ENCODE measurements around the gene AP1M2. TPM values are rescaled to one million over a fixed set of nuclear protein-coding genes. Genes with fewer than 3 reads are reported as not detected.
A peak's percentile ranks its signal among the peaks of the same experiment; 100 is the strongest.

The AP1M2 gene
- polyA plus RNA-seq, 2 of the 4 experiments (the other 2 are of a cell fraction) = 17.4 to 53.1 TPM

DNA sequence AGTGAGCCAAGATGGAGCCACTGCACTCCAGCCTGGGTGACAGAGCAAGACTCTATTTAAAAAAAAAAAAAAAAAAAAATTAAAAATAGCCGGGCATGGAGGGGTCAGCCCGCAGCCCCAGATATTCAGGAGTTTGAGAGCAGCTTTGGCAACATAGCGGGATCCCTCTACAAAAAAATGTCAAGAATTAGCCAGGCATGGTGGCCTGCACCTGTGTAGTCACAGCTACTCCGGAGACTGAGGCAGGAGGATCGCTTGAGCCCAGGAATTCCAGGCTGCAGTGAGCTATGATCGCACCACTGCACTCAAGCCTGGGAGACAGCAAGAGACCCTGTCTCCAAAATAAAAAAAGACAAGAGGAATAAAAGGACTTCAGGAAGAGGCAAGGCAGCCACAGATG lies 716 bp downstream of the AP1M2 start:
- H3K4me2 ChIP-seq = no peak overlapping the region
- ChIA-PET CTCF (interaction anchor here (0.6 to 2.0 kb wide), 2 partner anchors 16 to 58 kb away, joined by 3 to 18 read pairs; no protein-coding TSS in a partner anchor), POLR2A (no interaction called here)
- no peaks in the 10 kb centered on the region for H3K9me3 ChIP-seq
- TF ChIP-seq, protein P1, sequence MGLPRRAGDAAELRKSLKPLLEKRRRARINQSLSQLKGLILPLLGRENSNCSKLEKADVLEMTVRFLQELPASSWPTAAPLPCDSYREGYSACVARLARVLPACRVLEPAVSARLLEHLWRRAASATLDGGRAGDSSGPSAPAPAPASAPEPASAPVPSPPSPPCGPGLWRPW (IDR thresholded peaks at IDR 0.05) = no peak
- TF ChIP-seq HEYL (CRISPR knock-in tag; IDR thresholded peaks at IDR 0.05) (no peak), NFE2L2 (conservative IDR thresholded peaks at IDR 0.05; ENCODE audit: low read length) (no peak), CBX8 (IDR thresholded peaks at IDR 0.05) (no peak), HOXB5 (CRISPR knock-in tag; IDR thresholded peaks at IDR 0.05) (no peak), NR3C1 (IDR thresholded peaks at IDR 0.05) (no peak), SMC3 (IDR thresholded peaks at IDR 0.05) (no peak)
- TF ChIP-seq, protein P2, sequence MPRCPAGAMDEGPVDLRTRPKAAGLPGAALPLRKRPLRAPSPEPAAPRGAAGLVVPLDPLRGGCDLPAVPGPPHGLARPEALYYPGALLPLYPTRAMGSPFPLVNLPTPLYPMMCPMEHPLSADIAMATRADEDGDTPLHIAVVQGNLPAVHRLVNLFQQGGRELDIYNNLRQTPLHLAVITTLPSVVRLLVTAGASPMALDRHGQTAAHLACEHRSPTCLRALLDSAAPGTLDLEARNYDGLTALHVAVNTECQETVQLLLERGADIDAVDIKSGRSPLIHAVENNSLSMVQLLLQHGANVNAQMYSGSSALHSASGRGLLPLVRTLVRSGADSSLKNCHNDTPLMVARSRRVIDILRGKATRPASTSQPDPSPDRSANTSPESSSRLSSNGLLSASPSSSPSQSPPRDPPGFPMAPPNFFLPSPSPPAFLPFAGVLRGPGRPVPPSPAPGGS (IDR thresholded peaks at IDR 0.05) = no peak
- FAIRE-seq (no peak), DNase-seq (ENCODE audit: low read depth in 1 of 2, low spot score in 1 of 2) (no peak), ATAC-seq (no peak)
- no peak overlapping the region for H3K27ac ChIP-seq
- 64% methylated on average over 6 of the region's 6 CpGs for WGBS (ENCODE audit: missing lambda C conversion rate)
- no peaks in the 10 kb centered on the region for H3K4me1 ChIP-seq
- H3K4me3 ChIP-seq = no peak overlapping the region

DNA sequence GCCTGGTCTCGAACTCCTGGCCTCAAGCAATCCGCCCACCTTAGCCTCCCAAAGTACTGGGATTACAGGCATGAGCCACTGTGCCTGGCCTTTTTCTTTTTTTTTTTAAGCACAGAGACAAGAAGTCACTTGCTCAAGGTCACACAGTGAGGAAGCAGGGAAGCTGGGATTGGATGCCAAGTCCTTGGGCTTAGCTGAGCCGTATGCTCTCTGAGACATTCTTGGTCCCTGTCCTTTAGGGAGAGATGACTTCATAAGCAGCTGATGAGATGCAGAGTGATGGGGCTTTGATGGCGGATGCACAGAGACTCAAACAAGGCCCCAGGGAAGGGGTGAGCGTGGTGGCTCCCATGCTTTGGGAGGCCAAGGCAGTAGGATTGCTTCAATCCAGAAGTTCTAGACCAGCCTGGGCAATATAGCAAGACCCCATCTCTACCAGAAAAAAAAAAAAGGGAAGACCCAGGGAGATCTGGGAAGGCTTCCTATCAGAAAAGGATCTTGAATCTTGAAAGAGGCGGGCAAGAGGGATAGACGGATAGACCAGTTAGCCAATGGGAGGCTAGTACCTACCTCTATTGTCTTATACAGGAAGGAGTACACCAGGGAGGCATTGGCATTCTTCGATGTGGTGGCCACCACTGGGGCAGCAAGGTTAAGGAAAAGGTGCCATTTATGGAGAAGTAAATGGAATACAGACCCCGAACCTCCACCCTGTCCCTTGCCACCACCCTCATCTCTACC lies 3.9 kb downstream of the AP1M2 start:
- H3K27ac ChIP-seq = no peak overlapping the region
- TF ChIP-seq HDAC2 (IDR thresholded peaks at IDR 0.05) = no peak
- no peak for TF ChIP-seq EHMT2 (IDR thresholded peaks at IDR 0.05; ENCODE audit: low read depth)
- no peak for TF ChIP-seq EP300 (IDR thresholded peaks at IDR 0.05)
- TF ChIP-seq CBX2 (IDR thresholded peaks at IDR 0.05; ENCODE audit: borderline replicate concordance, low read depth) = no peak
- H3K4me2 ChIP-seq = no peak overlapping the region
- FAIRE-seq (no peak), DNase-seq (ENCODE audit: low read depth in 1 of 2, low spot score in 1 of 2) (peak in 1 of 2 experiments; percentile 20), ATAC-seq (peak in 1 of 2 experiments; percentile 29; a peak in 1 of 6 replicates)
- H3K4me1 ChIP-seq = no peaks in the 10 kb centered on the region
- ChIA-PET POLR2A (no interaction called here), CTCF (interaction anchor here (0.6 to 7.0 kb wide), 6 partner anchors 11 to 134 kb away, joined by 3 to 296 read pairs (median 20); partner anchors contain the start of genes DNM2 and QTRT1)
- H3K4me3 ChIP-seq = no peak overlapping the region
- WGBS (ENCODE audit: missing lambda C conversion rate) = 56% methylated on average over 9 of the region's 9 CpGs
- no peaks in the 10 kb centered on the region for H3K9me3 ChIP-seq

DNA sequence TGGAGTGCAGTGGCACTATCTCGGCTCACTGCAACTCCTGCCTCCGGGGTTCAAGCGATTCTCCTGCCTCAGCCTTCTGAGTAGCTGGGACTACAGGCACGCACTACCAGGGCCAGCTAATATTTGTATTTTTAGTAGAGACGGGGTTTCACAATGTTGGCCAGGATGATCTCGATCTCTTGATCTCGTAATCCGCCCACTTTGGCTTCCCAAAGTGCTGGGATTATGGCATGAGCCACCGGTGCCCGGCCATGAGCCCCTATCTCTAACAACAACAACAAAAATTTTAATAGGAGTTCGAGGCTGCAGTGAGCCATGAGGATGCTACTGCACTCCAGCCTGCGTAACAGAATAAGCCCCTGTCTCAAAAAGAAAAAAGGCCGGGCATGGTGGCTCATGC lies 5.0 kb downstream of the AP1M2 start:
- Histone ChIP-seq H3K9me3 (no peaks in the 10 kb centered on the region), H3K27ac (no peak overlapping the region), H3K4me1 (0 out of 3 replicates have a peak, but pooled peaks cover 5% of the 10 kb centered on the region), H3K4me2 (no peak overlapping the region), H3K4me3 (no peak overlapping the region)
- CTCF ChIA-PET = interaction anchor here (0.8 to 7.0 kb wide), 29 partner anchors 9 to 809 kb away, joined by 3 to 296 read pairs (median 7); partner anchors contain the start of genes KRI1 and QTRT1
- WGBS (ENCODE audit: missing lambda C conversion rate) = 77% methylated on average over 13 of the region's 13 CpGs
- no peak for DNase-seq (ENCODE audit: low read depth in 1 of 2, low spot score in 1 of 2)
- POLR2A ChIA-PET = interaction anchor here (1.9 kb wide), 1 partner anchor 62 kb away, joined by 9 read pairs; no protein-coding TSS in a partner anchor
- FAIRE-seq = no peak
- no peak for ATAC-seq
- TF ChIP-seq FOSB (CRISPR knock-in tag; IDR thresholded peaks at IDR 0.05) = no peak
- TF ChIP-seq HOXA7 (CRISPR knock-in tag; IDR thresholded peaks at IDR 0.05) = no peak
- no peak for TF ChIP-seq POLR2AphosphoS2 (conservative IDR thresholded peaks at IDR 0.05; ENCODE audit: low read length)
- no peak for TF ChIP-seq RAD21 (conservative IDR thresholded peaks at IDR 0.05 in 1 of 2, IDR thresholded peaks at IDR 0.05 in 1 of 2)

DNA sequence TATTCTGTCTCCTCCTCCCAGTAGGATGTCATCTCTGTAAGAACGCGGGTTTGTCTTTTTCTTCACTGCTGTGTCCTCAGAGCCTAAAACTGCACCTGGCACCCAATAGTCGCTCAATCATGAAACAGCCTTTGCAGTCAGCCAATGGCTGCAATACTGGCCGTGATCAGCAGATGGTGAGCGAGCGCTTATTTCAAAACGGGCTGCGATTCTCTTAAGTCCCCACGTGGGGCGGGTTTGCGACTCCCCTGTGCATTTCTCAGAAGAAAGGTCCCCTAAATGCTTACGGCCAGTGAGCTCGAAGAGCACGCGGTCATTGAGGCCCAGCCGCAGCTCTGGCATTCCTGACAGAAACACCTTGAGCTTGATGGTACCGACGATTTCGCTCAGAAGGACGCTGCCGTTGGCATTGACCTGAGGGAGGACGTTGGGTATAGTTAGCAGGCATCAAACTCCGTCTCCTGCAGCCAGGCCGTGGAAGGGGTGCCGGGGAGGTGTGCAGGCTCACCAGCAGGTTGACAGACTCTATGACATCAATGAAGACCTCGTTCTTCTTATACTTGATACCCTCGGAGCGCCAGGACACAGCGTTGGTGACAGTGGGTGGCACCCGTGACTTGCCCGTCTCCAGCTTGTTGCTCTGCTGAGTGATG lies 6.0 kb downstream of the AP1M2 start:
- ATAC-seq (peak; percentile 66 to 71), FAIRE-seq (no peak), DNase-seq (ENCODE audit: low read depth in 1 of 2, low spot score in 1 of 2) (peak; percentile 56 to 91)
- H3K4me2 ChIP-seq = peak overlapping the region; percentile 52; the same call in 2 of the 3 replicates
- 9% methylated on average over 19 of the region's 31 CpGs for WGBS (ENCODE audit: missing lambda C conversion rate)
- POLR2A ChIA-PET = interaction anchor here (1.9 kb wide), 1 partner anchor 63 kb away, joined by 9 read pairs; no protein-coding TSS in a partner anchor
- H3K9me3 ChIP-seq = no peaks in the 10 kb centered on the region
- H3K27ac ChIP-seq = peak overlapping the region in 1 of 2 experiments; percentile 53; a peak in 1 of 6 replicates
- no peak overlapping the region for H3K4me3 ChIP-seq
- CTCF ChIA-PET = interaction anchor here (0.7 to 7.0 kb wide), 49 partner anchors 9 to 810 kb away, joined by 3 to 296 read pairs (median 5); partner anchors contain the start of genes CDC37, CDKN2D, KRI1 and QTRT1
- 0 out of 3 replicates have a peak, but pooled peaks cover 5% of the 10 kb centered on the region for H3K4me1 ChIP-seq
- peak; percentile 87 to 93 for TF ChIP-seq RAD21 (conservative IDR thresholded peaks at IDR 0.05 in 1 of 2, IDR thresholded peaks at IDR 0.05 in 1 of 2)
- no peak for TF ChIP-seq CBX2 (IDR thresholded peaks at IDR 0.05; ENCODE audit: borderline replicate concordance, low read depth)
- TF ChIP-seq SREBF2 (IDR thresholded peaks at IDR 0.05) = no peak
- peak; percentile 87 for TF ChIP-seq SMC3 (IDR thresholded peaks at IDR 0.05)
- TF ChIP-seq, protein P3, sequence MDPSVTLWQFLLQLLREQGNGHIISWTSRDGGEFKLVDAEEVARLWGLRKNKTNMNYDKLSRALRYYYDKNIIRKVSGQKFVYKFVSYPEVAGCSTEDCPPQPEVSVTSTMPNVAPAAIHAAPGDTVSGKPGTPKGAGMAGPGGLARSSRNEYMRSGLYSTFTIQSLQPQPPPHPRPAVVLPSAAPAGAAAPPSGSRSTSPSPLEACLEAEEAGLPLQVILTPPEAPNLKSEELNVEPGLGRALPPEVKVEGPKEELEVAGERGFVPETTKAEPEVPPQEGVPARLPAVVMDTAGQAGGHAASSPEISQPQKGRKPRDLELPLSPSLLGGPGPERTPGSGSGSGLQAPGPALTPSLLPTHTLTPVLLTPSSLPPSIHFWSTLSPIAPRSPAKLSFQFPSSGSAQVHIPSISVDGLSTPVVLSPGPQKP (IDR thresholded peaks at IDR 0.05; ENCODE audit: low read depth, low read length) = no peak
- TF ChIP-seq, protein P4, sequence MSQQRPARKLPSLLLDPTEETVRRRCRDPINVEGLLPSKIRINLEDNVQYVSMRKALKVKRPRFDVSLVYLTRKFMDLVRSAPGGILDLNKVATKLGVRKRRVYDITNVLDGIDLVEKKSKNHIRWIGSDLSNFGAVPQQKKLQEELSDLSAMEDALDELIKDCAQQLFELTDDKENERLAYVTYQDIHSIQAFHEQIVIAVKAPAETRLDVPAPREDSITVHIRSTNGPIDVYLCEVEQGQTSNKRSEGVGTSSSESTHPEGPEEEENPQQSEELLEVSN (IDR thresholded peaks at IDR 0.05; ENCODE audit: borderline replicate concordance, low read depth) = peak; percentile 57; the same call in 1 of the 2 replicates
- TF ChIP-seq FOSB (CRISPR knock-in tag; IDR thresholded peaks at IDR 0.05) = no peak
- TF ChIP-seq, protein P5, sequence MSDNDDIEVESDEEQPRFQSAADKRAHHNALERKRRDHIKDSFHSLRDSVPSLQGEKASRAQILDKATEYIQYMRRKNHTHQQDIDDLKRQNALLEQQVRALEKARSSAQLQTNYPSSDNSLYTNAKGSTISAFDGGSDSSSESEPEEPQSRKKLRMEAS (IDR thresholded peaks at IDR 0.05) = peak; percentile 80
- no peak for TF ChIP-seq HDAC2 (IDR thresholded peaks at IDR 0.05)
- TF ChIP-seq, protein P6, sequence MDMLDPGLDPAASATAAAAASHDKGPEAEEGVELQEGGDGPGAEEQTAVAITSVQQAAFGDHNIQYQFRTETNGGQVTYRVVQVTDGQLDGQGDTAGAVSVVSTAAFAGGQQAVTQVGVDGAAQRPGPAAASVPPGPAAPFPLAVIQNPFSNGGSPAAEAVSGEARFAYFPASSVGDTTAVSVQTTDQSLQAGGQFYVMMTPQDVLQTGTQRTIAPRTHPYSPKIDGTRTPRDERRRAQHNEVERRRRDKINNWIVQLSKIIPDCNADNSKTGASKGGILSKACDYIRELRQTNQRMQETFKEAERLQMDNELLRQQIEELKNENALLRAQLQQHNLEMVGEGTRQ (IDR thresholded peaks at IDR 0.05) = peak; percentile 38; the same call in 1 of the 2 replicates
- TF ChIP-seq FOSL2 (IDR thresholded peaks at IDR 0.05) = no peak
- TF ChIP-seq FOSL2 (CRISPR knock-in tag; IDR thresholded peaks at IDR 0.05) = no peak
- no peak for TF ChIP-seq ESRRA (IDR thresholded peaks at IDR 0.05; ENCODE audit: borderline replicate concordance, low read length)
